ENCODE measurements around the gene CCL7.

DNA sequence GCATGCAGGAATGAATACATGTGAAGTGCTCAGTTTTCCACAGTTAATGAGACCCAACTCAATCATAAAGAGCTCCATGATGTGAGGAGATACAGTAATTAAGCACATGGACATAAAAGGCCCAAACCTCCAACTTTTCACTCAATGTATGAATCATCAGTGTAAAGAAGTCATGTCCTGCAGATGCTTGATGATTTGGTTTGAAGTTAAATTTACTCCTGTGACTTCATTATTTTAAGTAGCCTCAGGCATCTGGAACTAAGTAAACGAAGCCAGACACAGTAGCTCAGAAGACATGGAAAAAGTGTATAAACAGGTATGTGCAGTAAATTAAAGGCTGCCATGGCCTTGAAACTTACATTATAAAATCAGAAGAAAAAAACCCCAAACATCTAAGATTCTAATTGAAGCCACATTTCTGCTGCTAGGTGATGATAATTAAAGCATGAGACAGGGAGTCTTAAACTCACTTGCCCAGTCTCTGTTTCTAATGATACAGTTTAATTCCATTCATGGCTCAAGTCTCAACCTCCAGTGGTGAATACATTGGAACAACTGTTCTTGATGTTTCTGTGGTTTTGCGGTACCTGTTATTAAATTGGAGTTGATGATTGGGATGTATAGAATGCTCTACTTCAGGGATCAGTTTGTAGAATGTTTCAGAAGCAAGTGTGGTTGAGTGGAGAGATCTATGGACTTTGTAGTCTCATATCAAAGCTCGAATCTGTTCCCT, 43.8 kb upstream of the CCL7 start:
- TF ChIP-seq, protein P1, sequence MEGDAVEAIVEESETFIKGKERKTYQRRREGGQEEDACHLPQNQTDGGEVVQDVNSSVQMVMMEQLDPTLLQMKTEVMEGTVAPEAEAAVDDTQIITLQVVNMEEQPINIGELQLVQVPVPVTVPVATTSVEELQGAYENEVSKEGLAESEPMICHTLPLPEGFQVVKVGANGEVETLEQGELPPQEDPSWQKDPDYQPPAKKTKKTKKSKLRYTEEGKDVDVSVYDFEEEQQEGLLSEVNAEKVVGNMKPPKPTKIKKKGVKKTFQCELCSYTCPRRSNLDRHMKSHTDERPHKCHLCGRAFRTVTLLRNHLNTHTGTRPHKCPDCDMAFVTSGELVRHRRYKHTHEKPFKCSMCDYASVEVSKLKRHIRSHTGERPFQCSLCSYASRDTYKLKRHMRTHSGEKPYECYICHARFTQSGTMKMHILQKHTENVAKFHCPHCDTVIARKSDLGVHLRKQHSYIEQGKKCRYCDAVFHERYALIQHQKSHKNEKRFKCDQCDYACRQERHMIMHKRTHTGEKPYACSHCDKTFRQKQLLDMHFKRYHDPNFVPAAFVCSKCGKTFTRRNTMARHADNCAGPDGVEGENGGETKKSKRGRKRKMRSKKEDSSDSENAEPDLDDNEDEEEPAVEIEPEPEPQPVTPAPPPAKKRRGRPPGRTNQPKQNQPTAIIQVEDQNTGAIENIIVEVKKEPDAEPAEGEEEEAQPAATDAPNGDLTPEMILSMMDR (IDR thresholded peaks at IDR 0.05; ENCODE audit: low read depth, low read length, missing input control): no peak
- TF ChIP-seq YY1 (IDR thresholded peaks at IDR 0.05) (no peak), SP1 (IDR thresholded peaks at IDR 0.05) (no peak), FOXA1 (IDR thresholded peaks at IDR 0.05) (no peak), EGR1 (IDR thresholded peaks at IDR 0.05; ENCODE audit: low read depth in 2 of 2) (no peak)
- TF ChIP-seq, protein P2, sequence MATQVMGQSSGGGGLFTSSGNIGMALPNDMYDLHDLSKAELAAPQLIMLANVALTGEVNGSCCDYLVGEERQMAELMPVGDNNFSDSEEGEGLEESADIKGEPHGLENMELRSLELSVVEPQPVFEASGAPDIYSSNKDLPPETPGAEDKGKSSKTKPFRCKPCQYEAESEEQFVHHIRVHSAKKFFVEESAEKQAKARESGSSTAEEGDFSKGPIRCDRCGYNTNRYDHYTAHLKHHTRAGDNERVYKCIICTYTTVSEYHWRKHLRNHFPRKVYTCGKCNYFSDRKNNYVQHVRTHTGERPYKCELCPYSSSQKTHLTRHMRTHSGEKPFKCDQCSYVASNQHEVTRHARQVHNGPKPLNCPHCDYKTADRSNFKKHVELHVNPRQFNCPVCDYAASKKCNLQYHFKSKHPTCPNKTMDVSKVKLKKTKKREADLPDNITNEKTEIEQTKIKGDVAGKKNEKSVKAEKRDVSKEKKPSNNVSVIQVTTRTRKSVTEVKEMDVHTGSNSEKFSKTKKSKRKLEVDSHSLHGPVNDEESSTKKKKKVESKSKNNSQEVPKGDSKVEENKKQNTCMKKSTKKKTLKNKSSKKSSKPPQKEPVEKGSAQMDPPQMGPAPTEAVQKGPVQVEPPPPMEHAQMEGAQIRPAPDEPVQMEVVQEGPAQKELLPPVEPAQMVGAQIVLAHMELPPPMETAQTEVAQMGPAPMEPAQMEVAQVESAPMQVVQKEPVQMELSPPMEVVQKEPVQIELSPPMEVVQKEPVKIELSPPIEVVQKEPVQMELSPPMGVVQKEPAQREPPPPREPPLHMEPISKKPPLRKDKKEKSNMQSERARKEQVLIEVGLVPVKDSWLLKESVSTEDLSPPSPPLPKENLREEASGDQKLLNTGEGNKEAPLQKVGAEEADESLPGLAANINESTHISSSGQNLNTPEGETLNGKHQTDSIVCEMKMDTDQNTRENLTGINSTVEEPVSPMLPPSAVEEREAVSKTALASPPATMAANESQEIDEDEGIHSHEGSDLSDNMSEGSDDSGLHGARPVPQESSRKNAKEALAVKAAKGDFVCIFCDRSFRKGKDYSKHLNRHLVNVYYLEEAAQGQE (IDR thresholded peaks at IDR 0.05): no peak
- TF ChIP-seq, protein P3, sequence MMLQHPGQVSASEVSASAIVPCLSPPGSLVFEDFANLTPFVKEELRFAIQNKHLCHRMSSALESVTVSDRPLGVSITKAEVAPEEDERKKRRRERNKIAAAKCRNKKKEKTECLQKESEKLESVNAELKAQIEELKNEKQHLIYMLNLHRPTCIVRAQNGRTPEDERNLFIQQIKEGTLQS (IDR thresholded peaks at IDR 0.05): no peak
- TF ChIP-seq, protein P4, sequence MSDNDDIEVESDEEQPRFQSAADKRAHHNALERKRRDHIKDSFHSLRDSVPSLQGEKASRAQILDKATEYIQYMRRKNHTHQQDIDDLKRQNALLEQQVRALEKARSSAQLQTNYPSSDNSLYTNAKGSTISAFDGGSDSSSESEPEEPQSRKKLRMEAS (IDR thresholded peaks at IDR 0.05): no peak

Measured in liver (tissue), 3 donors.